Measurements from ENCODE around the gene NRG2.

- TF ChIP-seq CTCF (IDR thresholded peaks at IDR 0.05) (no peak), POLR2A (IDR thresholded peaks at IDR 0.05) (no peak), EP300 (IDR thresholded peaks at IDR 0.05) (no peak)
These were observed 6.6 kb upstream of the NRG2 start for GRCh38 chr5:140049713-140050112.

All from ovary (tissue), 3 donors.